ENCODE results near the gene MYLK. TPM values are rescaled to one million over a fixed set of nuclear protein-coding genes. Genes with fewer than 3 reads are reported as not detected.
A peak's percentile ranks its signal among the peaks of the same experiment; 100 is the strongest.

MYLK gene
- total and polyA plus RNA-seq, 7 donors, result 3.2 to 13.7 (median 5.8) TPM

GRCh38 chr3:123692041-123692440 is 192.1 kb downstream of the MYLK start:
- ATAC-seq (no peak), DNase-seq (no peak)
- 60 to 80% (median 70%) methylated on average over 9 of the region's 9 CpGs for WGBS, 3 donors
- no peaks in the 10 kb centered on the region for H3K9me3 ChIP-seq
- no peaks in the 10 kb centered on the region for H3K36me3 ChIP-seq (ENCODE audit: insufficient read depth in 1 of 2, low read depth in 1 of 2)
- H3K4me3 ChIP-seq, result no peak overlapping the region
- H3K27me3 ChIP-seq (ENCODE audit: insufficient read depth in 3 of 3, low read length in 2 of 3), result no peaks in the 10 kb centered on the region
- intact Hi-C loops (cut with DNase I), result no loop called here
- TF ChIP-seq CTCF (IDR thresholded peaks at IDR 0.05), result no peak
- H3K4me1 ChIP-seq, result peaks cover 9% of the 10 kb centered on the region
- no peak overlapping the region for H3K27ac ChIP-seq

GRCh38 chr3:123689831-123690230 is 194.3 kb downstream of the MYLK start:
- no peak for TF ChIP-seq CTCF (IDR thresholded peaks at IDR 0.05)
- Histone ChIP-seq H3K4me1 (peaks cover 9% of the 10 kb centered on the region), H3K27ac (no peak overlapping the region), H3K4me3 (no peak overlapping the region), H3K9me3 (no peaks in the 10 kb centered on the region), H3K36me3 (ENCODE audit: insufficient read depth in 1 of 2, low read depth in 1 of 2) (no peaks in the 10 kb centered on the region), H3K27me3 (ENCODE audit: insufficient read depth in 3 of 3, low read length in 2 of 3) (no peaks in the 10 kb centered on the region)
- ATAC-seq (no peak), DNase-seq (no peak)
- WGBS, 3 donors, result 89 to 93% (median 92%) methylated on average over 3 of the region's 3 CpGs
- intact Hi-C loops (cut with DNase I), result no loop called here

GRCh38 chr3:123688241-123688747 is 195.8 kb downstream of the MYLK start:
- no peak overlapping the region for H3K27ac ChIP-seq
- 88 to 97% (median 92%) methylated on average over 4 of the region's 4 CpGs for WGBS, 3 donors
- peak in 2 of 4 donors; percentile 45 to 54 for ATAC-seq

DNA sequence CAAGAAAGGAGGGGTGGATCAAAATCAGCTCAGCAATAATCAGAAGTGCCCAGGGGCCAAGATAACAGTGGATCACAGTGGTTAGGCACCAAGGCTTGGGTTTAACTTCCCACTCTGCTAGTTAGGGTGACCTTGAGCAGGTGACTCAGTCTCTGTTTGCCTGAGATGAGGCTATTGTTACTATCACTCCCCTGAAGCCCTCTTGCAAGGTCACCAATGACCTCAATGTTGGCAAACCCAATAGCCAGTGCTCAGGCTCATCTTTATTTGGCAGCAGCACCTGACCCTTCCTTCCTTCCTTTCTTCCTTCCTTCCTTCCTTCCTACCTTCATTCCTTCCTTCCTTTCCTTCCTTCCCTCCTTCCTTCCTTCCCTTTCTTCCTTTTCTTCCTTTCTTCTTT is 196.8 kb downstream of the MYLK start:
- H3K27ac ChIP-seq, result no peak overlapping the region
- no peaks in the 10 kb centered on the region for H3K36me3 ChIP-seq (ENCODE audit: insufficient read depth in 1 of 2, low read depth in 1 of 2)
- no peaks in the 10 kb centered on the region for H3K4me1 ChIP-seq
- ATAC-seq (no peak), DNase-seq (no peak)
- no peaks in the 10 kb centered on the region for H3K27me3 ChIP-seq (ENCODE audit: insufficient read depth in 3 of 3, low read length in 2 of 3)
- no peaks in the 10 kb centered on the region for H3K9me3 ChIP-seq
- intact Hi-C loops (cut with DNase I), result no loop called here
- TF ChIP-seq CTCF (IDR thresholded peaks at IDR 0.05), result no peak
- no peak overlapping the region for H3K4me3 ChIP-seq

More at GRCh38 chr3:123688241-123688747, 195.8 kb downstream of the MYLK start:
- Histone ChIP-seq H3K27me3 (ENCODE audit: insufficient read depth in 3 of 3, low read length in 2 of 3) (no peaks in the 10 kb centered on the region), H3K36me3 (ENCODE audit: insufficient read depth in 1 of 2, low read depth in 1 of 2) (no peaks in the 10 kb centered on the region), H3K4me3 (no peak overlapping the region), H3K4me1 (no peaks in the 10 kb centered on the region), H3K9me3 (no peaks in the 10 kb centered on the region)
- intact Hi-C loops (cut with DNase I), result no loop called here
- no peak for TF ChIP-seq CTCF (IDR thresholded peaks at IDR 0.05)
- no peak for DNase-seq

GRCh38 chr3:123686251-123686650 is 197.9 kb downstream of the MYLK start:
- Histone ChIP-seq H3K4me1 (no peaks in the 10 kb centered on the region), H3K27ac (no peak overlapping the region), H3K4me3 (no peak overlapping the region), H3K36me3 (ENCODE audit: insufficient read depth in 1 of 2, low read depth in 1 of 2) (no peaks in the 10 kb centered on the region), H3K27me3 (ENCODE audit: insufficient read depth in 3 of 3, low read length in 2 of 3) (no peaks in the 10 kb centered on the region), H3K9me3 (no peaks in the 10 kb centered on the region)
- 55 to 63% (median 61%) methylated on average over 4 of the region's 4 CpGs for WGBS, 3 donors
- no peak for TF ChIP-seq CTCF (IDR thresholded peaks at IDR 0.05)
- intact Hi-C loops (cut with DNase I), result no loop called here
- no peak for ATAC-seq
- DNase-seq, result no peak
